AG09309 (cell line): ENCODE data around the gene DNAJC3.
"Not testable (repeated sequence)": the region's sequence is repeated elsewhere in the genome, so short reads cannot be mapped to it uniquely, and the experiment has no call there.

Experiments
- DNase-seq: peaks from one replicate; pipeline ENCODE4 v3.0.0-alpha.2; 2010; ENCODE audit warnings: low read depth
- H3K4me3 ChIP-seq: 2 replicates; pipeline ENCODE4 v1.5.1; 2011; ENCODE audit warnings: mild to moderate bottlenecking, low read depth, low read length, moderate library complexity; ENCODE audit not compliant: control insufficient read depth
- TF ChIP-seq, protein P1 (sequence below): IDR thresholded peaks from 2 replicates; pipeline ENCODE4 v1.5.1; 2011; ENCODE audit warnings: mild to moderate bottlenecking, low read depth, low read length, inconsistent platforms; ENCODE audit not compliant: insufficient read depth, control insufficient read depth; ENCODE audit errors: missing control alignments

The DNAJC3 gene

DNA sequence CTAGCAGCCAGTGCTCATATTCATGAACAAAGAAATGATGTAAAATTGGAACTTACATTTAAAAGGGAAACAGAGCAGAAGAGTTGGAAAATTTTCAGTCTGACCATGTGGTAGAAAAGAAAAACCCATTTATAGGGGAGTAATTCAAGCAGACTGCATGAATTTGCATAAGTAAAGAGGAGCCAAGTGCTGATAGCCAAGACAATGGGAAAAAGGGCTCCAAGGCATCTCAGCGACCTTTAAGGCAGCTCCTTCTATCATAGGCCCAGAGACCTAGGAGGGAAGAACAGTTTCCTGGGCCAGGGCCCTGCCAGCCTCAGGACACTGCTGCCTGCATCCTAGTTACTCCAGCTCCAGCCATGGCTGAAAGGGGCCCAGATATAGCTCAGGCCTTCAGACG, 7.5 kb downstream of the DNAJC3 start:
- no peak overlapping the region for H3K4me3 ChIP-seq
- TF ChIP-seq, protein P1, sequence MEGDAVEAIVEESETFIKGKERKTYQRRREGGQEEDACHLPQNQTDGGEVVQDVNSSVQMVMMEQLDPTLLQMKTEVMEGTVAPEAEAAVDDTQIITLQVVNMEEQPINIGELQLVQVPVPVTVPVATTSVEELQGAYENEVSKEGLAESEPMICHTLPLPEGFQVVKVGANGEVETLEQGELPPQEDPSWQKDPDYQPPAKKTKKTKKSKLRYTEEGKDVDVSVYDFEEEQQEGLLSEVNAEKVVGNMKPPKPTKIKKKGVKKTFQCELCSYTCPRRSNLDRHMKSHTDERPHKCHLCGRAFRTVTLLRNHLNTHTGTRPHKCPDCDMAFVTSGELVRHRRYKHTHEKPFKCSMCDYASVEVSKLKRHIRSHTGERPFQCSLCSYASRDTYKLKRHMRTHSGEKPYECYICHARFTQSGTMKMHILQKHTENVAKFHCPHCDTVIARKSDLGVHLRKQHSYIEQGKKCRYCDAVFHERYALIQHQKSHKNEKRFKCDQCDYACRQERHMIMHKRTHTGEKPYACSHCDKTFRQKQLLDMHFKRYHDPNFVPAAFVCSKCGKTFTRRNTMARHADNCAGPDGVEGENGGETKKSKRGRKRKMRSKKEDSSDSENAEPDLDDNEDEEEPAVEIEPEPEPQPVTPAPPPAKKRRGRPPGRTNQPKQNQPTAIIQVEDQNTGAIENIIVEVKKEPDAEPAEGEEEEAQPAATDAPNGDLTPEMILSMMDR = no peak
- no peak for DNase-seq

- H3K4me3 ChIP-seq = not testable (repeated sequence)
These were observed 8.0 kb downstream of the DNAJC3 start for GRCh38 chr13:95684960-95685359.

GRCh38 chr13:95689582-95689926, 12.6 kb downstream of the DNAJC3 start:
- no peak overlapping the region for H3K4me3 ChIP-seq
- TF ChIP-seq, protein P1 = no peak
- DNase-seq = no peak

More at GRCh38 chr13:95684960-95685359, 8.0 kb downstream of the DNAJC3 start:
- DNase-seq = not testable (repeated sequence)

DNA sequence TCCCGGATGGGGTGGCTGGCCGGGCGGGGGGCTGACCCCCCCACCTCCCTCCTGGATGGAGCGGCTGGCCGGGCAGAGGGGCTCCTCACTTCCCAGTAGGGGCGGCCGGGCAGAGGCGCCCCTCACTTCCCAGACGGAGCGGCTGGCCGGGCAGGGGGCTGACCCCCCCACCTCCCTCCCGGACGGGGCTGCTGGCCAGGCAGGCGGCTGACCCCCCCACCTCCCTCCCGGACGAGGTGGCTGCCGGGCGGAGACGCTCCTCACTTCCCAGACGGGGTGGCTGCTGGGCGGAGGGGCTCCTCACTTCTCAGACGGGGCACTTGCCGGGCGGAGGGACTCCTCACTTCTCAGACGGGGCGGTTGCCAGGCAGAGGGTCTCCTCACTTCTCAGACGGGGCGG, 14.0 kb downstream of the DNAJC3 start:
- not testable (repeated sequence) for H3K4me3 ChIP-seq, DNase-seq

- TF ChIP-seq, protein P1 = no peak
- H3K4me3 ChIP-seq = no peak overlapping the region
- DNase-seq = no peak
These were observed 20.2 kb downstream of the DNAJC3 start for GRCh38 chr13:95697052-95697680.

DNA sequence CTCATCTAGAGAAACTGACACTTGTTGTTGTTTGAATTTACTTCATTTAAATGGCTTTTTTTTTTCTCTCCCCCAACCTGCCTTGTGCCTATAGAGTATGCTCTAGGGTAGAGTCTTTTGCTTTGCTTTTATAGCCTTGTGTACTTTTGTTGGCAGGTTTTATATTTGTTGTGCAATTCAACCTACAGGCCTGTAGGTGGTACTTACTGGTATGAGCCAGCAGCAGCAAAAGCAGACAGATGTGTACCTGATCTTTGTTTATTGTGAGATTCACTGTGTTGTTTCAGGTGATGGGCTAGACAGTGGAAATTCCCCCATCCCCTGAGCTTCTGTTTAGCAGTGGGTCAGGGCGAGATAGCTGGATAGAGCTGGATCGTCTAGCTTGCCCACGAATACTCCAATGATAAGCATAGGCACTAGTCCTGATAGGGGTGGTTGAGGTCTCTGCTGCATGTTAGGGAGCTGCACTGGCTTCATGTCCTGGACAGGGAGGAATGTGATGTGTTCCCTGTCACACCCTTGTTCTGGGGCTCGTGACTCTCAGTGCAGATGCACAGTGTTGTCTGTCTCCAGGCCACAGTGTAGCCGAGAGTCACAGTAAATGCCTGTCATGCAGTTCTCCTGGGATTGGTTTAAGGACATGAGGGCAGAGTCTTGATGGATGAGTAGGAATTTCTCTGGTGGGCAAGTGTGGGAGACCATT, 21.3 kb downstream of the DNAJC3 start:
- no peak overlapping the region for H3K4me3 ChIP-seq
- no peak for DNase-seq
- TF ChIP-seq, protein P1 = peak; percentile 30

DNA sequence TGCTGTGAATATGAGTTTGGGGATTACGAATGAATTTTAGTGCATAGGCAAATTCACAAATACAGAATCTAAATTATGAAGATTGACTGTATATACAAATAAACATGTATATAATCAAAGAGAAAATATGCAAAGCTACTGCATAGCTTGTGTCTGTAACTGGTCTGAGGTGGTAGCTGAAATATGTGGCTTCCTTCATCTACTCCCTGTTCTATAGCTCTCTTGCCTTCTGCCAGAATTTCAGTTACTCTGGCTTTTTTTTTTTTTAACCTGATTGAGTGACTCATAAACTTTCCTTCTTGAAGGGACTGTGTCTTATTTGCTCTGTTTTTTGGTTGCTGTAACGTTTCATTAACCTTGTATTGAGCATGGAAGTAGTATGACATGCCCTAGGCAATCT, 26.6 kb downstream of the DNAJC3 start:
- no peak for DNase-seq
- TF ChIP-seq, protein P1 = no peak
- H3K4me3 ChIP-seq = no peak overlapping the region
